Fibroblast of skin of scalp (primary cell): ENCODE results near the gene TBC1D22A.

Source experiments
- DNase-seq: peaks from one replicate; pipeline ENCODE4 v3.0.0-alpha.2; 2013

TBC1D22A gene

DNA sequence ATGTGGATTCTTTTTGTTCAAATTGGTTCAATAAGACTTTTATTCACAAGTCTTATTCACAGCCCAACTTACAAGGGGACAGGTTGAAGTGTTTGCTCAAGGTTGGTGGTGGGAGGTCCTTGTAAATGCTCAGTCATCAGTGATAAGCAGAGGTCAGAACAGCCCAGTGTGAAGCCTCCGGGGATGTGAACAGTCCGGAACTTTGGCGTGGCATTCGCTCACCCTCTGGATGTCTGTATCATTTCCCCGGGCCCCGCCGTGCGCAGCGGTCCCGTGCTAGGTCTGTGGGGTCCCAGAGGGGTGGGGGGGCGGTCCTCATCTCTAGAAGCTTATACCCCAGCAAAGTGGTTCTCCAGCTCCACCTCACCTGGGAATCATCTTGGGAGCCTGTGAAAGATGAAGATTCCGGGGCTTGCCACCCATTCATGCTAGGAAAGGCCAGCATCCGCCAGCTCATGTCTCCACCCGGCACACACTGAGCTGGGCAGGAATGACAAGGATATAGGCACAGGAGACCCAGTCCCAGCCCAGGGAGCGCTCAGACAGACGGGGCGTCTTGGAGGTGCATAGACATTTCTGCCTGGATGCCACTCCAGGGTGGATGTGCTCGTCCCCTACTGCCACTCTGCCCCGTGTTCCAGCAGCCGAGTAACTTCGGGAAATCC lies 327.5 kb downstream of the TBC1D22A start:
- DNase-seq, result no peak

DNA sequence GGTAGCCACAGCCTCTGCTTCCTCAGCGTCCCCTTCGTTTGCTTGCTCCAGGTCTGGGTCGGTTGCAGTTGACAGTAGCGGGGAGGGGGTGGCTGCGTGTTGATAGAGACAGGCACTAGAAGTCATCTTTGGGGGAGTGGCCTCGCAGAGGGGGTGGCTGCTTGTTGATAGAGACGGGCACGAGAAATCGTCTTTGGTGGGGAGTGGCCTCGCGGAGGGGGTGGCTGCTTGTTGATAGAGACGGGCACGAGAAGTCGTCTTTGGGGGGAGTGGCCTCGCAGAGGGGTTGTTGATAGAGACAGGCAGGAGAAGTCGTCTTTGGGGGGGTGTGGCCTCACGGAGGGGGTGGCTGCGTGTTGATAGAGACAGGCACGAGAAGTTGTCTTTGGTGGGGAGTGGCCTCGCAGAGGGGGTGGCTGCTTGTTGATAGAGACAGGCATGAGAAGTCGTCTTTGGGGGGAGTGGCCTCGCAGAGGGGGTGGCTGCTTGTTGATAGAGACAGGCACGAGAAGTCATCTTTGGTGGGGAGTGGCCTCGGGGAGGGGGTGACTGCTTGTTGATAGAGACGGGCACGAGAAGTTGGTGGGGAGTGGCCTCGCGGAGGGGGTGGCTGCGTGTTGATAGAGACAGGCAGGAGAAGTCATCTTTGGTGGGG lies 328.3 kb downstream of the TBC1D22A start:
- DNase-seq, result peak; percentile 62

DNA sequence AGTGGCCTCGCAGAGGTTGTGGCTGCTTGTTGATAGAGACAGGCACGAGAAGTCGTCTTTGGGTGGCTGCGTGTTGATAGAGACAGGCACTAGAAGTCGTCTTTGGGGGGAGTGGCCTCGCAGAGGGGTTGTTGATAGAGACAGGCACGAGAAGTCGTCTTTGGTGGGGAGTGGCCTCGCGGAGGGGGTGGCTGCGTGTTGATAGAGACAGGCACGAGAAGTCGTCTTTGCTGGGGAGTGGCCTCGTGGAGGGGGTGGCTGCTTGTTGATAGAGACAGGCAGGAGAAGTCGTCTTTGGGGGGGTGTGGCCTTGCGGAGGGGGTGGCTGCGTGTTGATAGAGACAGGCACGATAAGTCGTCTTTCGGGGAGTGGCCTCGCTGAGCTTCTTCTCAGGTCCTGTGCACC lies 328.8 kb downstream of the TBC1D22A start:
- no peak for DNase-seq

DNA sequence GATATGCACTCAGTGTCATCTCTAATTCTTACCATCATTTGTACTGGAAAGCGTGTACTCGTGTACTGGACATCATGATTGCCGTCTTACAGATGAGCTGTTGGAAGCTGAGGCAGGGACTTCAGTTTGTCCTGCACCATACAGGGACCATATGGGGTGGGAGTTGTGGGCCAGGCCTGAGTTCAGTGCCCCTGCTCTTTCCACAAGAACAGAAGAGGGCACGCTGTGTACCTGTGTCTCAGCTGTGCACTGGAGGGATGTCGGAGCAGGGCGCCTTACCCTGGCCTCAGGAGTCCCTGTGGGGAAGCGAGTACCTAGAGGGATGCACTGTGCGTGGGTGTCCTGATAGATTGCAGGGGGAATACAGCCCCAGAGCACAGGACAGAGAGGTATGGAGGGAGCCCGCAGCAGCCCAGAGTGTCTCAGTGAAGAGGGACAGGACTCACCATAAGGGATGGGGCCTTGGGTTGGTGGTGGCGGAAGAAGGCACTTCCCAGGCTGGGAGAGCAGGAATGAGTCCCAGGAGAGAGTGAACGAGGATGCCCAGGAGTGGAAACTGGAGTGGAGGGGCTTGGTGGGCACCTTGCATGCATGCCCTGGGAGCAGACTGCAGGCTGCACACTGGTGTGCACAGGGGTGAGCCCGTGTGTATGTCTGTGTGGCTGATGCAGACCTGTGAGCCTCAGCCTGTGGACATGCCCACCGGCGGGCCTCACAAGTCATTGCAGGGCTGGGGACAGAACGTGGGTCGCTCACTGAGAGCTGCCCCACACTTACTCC lies 329.7 kb downstream of the TBC1D22A start:
- no peak for DNase-seq

DNA sequence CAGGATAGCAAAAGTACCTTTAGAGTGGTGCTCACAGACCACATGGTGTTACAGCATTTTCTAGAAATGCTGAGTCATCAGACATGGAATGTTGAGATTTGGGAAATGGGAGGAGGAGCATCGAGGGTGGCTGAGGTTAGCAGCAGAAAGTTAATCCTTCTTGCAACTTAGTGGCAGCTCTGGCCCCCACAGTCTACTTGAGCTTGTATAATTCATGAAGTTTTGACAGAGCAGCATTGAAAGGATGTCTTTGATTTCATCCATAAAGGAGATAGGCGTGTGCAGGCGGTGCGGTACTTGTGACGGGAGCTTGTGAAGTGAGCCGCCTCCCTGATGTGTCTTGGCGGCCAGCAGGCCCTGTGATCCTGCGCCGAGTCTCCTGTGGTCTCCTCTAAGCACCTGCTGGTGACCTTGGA lies 330.5 kb downstream of the TBC1D22A start:
- DNase-seq, result peak; percentile 85

DNA sequence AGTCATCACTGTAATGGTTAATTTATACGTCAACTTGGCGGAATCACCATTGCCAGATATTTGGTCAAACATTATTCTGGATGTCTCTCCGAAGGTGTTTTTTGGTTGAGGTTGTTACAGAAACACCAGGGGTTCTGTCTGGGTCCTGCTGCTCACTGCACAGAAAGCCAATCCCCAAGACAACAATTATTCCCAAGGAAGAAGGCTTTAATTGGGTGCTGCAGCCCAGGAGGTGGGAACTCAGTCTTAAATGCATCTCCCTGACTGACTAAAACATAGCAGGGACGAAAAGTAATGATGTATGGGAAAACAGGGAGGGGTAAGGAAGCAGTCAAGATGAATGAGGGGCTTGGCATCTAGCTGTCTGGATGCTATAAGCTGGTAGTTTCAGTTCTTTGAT lies 331.3 kb downstream of the TBC1D22A start:
- DNase-seq, result no peak

DNA sequence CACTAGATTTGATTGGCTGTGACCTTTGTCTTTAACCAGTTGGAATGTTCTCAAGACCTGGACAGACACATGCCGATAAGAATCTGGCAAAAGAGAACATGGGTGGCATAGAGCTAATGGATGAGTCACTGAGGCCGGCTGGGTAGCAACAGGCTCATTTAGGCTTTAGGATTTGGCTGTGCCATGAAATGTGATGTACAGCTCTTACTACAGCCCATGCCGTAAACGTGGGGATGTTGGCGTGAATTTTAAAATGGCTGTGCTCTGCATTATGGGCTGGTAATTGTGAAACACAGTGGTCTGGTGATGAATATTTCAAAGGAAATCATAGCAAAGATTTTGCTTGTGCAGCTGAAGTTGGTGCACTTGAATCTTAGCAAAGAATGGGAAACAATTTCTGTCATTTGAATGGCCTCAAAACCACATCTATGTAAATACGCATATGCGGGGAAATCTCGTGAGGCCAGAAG lies 332.4 kb downstream of the TBC1D22A start:
- DNase-seq, result peak; percentile 40

DNA sequence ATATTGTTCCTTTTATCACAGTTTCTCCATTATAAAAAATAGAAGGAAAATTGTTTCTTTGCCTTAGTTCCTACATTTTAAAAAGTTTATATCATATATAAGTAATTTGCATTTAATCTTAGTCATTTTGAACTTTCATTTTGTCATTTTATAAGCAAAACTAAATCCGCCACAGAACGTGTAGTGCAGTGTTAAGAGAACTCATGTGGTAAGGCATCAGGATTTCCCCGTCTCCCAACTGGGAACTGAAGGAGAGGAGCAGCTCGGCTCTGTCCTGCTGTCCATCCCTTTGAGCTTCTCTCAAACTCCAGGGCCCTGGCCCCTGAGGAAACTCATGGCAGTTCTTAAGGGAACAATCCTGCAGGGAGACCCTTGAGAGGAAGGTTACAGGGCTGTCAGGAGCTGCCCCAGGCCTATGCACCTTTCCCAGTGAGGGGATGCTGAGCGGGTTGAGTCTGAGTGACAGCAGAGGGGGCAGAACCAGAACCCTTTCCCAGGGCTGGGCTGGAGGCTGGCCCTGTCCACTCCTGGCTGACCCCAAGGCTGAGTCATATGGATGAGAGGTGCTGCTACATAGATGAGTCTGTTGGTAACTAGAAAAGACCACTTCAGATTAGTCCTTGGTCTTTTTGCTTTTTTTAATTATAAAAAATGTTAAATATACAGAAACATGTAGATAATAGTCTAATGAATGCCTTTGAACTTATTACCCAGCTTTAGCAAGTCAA lies 333.1 kb downstream of the TBC1D22A start:
- DNase-seq, result no peak

DNA sequence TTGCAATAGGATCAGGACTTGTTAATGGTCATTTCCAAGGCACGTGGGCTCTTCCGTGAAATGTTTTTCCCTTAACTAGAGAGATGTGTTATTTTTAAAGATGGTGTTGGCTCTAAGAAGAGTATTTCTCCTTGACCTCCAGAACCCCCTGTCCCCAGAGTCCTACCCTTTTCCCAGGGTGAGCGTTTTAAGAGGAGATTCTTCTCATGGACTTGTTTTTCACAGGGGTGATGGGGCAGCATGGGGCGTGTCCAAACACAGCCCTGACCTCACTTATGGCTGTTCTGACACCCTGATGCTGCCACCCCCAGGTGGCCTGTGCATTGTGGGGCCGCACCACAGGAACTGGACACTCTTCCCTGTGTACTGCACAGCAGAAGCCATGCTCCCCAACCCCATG lies 335.7 kb downstream of the TBC1D22A start:
- no peak for DNase-seq

DNA sequence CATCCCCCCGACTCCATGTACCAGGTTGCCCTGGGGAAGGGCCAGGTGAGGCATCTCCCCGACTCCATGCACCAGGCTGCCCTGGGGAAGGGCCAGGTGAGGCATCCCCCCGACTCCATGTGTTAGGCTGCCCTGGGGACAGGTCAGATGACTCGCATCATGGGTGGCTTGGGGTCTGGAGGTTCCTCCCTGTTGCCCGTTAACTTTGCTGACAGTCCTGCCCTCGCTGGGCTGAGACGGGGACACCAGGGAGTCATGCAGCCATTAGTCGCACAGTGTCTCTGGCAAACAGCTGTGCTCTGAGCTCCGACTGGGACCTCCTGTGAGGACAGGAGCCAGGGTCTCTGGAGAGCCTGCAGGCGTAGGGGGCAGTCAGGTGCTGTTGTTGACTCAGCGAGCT lies 336.1 kb downstream of the TBC1D22A start:
- no peak for DNase-seq

DNA sequence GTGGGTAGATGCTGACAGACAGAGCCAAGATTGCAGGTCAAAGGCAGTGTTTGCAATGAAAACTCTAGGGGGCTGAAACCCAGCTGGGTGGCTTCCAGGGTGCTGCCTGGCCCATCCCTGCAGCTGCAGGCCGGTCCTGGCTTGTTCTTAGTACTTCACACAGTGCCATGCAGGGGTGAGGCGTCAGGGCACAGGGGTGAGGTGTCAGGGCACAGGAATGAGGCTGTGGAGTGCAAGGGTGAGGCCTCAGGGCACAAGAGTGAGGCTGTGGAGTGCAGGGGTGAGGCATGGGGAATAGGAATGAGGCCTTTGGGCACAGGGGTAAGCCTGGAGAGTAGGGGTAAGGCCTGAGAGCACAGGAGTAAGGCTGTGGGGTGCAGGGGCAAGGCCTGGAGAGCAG lies 337.6 kb downstream of the TBC1D22A start:
- DNase-seq, result no peak

DNA sequence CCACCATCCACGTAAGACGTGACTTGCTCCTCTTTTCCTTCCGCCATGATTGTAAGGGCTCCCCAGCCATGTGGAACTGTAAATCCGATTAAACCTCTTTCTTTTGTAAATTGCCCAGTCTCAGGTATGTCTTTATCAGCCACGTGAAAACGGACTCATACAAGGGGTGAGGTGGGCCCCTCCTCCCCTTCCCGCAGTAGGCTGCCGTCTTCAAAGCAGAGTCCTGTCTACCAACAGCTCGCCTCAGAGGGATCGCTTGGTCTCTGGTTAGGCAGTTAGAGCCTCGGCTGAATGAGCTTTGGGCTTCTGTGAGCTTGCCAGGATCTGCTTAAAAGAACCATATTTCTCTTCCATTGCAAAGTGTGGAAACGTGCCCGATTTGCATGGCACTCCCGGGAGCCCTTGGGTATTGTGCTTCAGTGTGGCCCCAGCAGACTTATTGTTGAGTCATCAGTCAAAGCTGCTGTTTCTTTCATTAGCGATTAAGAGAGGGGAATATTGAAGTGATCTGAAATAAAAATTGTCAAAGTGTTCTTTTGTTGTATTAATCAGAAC lies 338.3 kb downstream of the TBC1D22A start:
- DNase-seq, result peak; percentile 63

DNA sequence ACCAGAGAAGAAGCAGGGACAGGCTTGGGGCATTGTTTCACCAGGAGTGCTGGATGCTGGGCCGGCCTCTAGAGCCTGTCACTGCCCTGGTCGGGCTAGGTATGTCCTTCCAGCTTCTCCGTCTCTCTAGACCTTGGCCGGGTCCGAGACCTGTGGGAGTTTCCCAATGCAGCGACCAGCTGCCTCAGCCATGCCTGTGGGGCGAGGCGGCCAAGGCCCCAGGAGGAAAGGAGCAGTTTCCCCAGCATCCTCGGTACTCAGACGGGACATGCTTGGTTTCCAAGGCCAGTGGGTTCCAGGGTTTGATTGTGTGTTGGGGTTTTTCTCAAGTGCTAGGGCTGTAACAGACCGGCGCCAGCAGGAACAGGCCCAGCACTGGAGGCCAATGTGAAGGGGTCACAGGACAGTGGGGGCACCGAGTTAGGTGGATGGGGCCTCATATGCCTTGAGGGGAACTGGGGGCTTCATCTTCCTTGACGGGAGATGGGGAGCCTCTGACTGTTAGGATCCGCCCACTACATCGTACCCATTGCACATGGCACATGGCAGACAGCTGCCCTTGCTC lies 339.0 kb downstream of the TBC1D22A start:
- no peak for DNase-seq

DNA sequence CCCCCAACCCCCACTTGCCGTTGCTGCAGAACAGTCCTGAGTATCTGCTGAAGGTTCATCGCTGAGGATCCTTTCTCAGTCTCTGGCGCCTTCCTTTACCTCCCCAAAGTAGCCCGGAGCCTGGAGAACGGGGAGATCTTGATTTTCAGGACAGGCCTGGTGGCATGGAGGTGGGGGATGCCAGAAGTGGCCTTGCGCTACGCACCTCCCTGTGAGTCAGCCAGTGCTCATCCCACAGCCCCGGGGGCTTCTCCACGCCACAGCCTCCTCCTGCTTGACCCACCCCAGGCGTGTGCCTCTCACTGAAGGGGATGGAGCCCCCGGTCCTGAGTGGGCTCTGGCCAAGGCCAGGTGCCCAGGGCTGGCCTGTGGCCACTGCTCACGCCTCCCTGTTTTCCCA lies 339.6 kb downstream of the TBC1D22A start:
- no peak for DNase-seq

DNA sequence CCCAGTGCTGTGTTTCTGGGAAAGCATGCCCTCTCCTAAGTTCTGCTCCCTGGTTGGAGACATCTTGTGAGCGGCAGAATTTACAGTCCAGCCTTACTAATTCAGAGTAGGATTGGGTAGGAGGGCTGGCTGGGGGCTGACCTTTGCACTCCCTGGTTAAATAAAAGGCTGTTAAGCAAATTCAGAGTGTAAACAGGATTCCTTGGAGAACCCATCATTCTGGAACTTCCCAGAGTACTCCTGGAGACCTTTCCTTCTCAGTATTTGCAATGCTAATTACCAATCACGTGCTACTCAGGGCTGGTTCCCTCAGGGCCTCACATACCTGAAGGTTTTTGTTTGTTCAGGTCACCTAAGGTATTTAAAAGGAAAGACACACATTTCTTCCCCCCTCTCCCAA lies 340.2 kb downstream of the TBC1D22A start:
- no peak for DNase-seq

DNA sequence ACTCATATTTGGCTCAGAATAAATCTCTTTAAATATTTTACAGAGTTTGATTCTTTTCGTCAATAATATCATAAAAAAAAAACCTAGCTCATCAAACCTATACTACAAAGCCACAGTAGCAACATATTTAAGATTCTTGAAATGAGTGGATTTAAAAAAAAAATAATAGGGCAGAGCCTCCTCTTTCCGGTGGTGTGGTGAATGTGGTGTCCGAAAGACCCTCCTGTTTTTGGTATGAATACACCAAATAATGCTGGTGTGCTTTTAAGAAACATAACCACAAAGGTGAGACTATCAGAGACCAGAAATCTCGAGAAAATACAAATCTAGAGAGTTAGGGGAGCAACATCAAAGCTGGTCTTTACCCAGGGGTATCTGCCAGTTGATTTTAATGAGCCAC lies 342.6 kb downstream of the TBC1D22A start:
- DNase-seq, result no peak

DNA sequence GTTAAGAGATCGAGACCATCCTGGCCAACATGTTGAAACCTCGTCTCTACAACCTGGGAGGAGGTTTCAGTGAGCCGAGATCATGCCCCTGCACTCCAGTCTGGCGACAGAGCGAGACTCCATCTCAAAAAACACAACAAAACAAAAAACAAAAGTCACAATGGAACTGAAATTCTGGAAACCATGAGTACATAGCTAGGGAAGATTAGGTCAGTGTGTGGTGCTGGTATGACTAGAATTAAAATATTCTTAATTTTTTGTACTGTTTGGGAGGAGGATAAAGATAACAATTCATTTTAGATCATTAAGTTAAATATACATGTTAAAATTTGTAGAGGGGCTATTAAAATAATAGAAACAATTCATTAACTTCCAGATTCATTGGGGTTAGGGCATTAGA lies 344.4 kb downstream of the TBC1D22A start:
- no peak for DNase-seq

DNA sequence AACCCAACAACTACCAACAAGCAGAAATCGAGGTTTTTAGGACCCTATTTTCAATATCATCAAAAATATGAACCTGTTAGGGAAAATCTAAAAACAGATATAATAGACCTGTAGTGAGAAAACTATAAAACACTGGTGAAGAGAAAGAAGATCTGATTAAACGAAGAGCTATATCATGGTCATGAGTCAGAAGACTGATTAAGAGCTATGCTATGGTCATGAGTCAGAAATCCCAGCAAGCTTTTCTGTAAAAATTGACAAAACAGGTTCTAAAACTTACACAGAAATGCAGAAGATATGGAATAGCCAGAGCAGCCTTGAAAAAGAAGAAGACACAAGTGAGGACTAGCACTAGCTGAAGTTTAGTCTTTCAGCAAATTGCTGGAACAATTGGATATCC lies 345.0 kb downstream of the TBC1D22A start:
- DNase-seq, result peak; percentile 80

DNA sequence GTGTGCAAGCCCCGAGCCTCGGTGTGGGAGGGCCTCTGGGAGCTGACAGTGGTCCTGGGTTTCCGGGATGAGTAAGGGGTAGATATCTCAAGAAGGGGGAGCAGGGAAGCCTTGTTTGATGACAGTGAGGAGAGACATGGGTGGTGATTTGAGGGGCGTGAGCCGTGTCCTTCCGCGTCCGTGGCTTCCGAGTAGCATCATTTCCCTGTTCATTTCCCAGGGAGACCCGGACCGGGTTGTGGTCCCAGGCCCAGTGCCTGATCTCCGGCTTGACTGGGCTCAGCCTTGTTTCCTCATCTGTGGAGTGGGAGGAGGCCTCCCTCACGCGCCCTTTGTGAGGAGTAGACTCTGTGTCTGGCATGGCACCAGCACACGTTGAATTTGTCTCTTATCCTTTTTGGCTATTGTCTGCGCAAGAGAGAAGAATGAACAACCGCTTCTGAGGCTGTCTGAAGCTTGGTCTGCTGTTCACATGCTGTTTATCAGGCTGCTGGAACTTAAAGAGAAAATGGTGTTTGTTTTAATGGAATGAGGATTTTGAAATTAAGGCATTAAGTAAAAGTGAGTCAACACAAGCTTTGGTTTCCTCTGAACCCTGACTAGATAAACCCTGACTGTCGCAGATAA lies 348.5 kb downstream of the TBC1D22A start:
- DNase-seq, result no peak

DNA sequence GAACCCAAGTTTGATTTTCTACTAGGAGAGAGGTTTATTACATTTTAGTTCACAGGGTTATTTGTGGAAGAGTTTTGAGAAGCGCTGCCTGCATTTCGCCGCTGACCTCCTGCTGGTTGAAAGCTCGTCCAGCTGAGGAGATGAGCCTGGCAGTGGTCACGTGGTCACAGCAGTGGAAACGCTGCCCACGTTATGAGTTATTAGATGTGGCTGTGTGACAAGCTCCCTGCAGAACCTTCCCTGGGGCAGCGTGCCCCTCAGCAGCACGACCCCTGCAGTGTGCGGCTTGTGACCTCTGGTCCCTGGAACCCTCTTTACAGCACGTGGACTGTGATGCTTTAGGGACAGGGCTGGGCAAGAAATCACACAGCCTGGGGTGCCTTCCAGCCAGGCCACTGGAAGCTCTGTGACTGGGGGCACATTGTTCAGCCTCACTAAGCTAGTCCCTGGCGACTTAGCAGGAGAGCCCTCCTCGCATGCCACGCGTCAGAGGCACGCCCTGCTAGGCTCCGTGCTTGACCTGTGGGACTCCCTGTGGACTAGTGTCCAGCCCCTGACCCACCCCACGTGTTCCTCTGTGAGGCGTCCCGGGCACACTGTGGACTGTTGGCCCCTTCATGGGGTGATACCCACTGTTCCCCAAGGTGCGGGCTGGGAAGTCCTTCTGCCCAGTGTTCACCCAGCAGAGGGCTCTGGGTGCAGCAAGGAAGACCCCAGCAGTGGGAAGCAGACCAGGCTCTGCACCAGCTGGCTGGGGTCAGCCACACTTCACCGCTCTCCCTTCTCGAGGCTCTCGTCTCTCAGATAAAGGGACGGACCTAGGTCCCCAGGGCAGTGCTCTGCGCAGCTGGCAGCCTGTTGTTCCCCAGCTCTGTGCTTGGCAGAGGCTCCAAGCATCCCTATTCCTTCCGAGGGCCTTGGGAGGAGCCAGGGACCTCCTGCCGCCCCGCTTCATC lies 349.5 kb downstream of the TBC1D22A start:
- no peak for DNase-seq

DNA sequence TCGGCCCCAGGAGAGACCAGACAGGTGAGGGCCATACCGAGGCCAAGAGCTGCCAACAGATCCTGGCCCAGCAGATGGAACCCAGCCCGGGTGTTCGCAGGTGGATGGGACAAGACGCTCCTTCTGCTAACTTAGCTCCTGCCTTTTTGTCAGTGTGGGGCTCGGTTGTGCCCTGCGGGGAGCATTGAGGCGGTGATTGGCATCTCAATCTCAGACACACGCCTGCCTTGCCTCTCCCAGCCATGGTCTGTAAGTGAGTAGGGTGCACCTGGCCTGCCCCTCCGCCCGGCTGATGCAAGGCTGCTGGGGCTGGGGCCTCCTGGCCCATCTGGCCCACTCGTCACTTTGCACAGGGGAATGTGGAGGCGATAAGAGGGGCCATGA lies 350.1 kb downstream of the TBC1D22A start:
- no peak for DNase-seq
